HepG2 (cell line): ENCODE data around the gene NT5DC4. TPM values are rescaled to one million over a fixed set of nuclear protein-coding genes. Genes with fewer than 3 reads are reported as not detected.
A peak's percentile ranks its signal among the peaks of the same experiment; 100 is the strongest.

Source experiments
- CSRNP1 ChIP-seq: sonication (generic); formaldehyde crosslinking; IDR thresholded peaks from 2 replicates; pipeline ENCODE4 v1.8.1; 2023; ENCODE audit warnings: mild to moderate bottlenecking, missing genetic modification reagents
- CTCF ChIP-seq: sonication (generic); formaldehyde crosslinking; IDR thresholded peaks from 2 replicates; pipeline ENCODE4 v1.5.0; 2020; ENCODE audit warnings: mild to moderate bottlenecking, missing genetic modification reagents, moderate library complexity
- ELF1 ChIP-seq: sonication (generic); formaldehyde crosslinking; IDR thresholded peaks from 2 replicates; pipeline ENCODE4 v1.4.0; 2020; ENCODE audit warnings: missing genetic modification reagents
- ERF ChIP-seq: IDR thresholded peaks from 2 replicates; pipeline ENCODE4 v1.6.1; 2018; ENCODE audit warnings: missing biosample characterization, missing genetic modification reagents
- FLYWCH1 ChIP-seq: sonication (generic); formaldehyde crosslinking; IDR thresholded peaks from 2 replicates; pipeline ENCODE4 v1.8.1; 2023; ENCODE audit warnings: mild to moderate bottlenecking, missing genetic modification reagents
- HNRNPH1 ChIP-seq: fragments of 200-400 bp; formaldehyde crosslinking; optimal IDR thresholded peaks from 2 replicates; pipeline ENCODE3; 2017; ENCODE audit warnings: mild to moderate bottlenecking, low read depth, low read length
- JUN ChIP-seq: sonication (generic); formaldehyde crosslinking; IDR thresholded peaks from 2 replicates; pipeline ENCODE4 v1.4.0; 2020; ENCODE audit warnings: mild to moderate bottlenecking, missing genetic modification reagents
- KDM5B ChIP-seq: sonication (generic); formaldehyde crosslinking; IDR thresholded peaks from 2 replicates; pipeline ENCODE4 v1.4.0; 2020; ENCODE audit warnings: missing genetic modification reagents, mild to moderate bottlenecking, borderline replicate concordance
- KLF16 ChIP-seq, 2 experiments: sonication (generic) in 1 of 2; formaldehyde crosslinking in 1 of 2; IDR thresholded peaks; 2 replicates each; pipeline versions ENCODE4 v1.6.1 to v1.8.0; 2016 to 2023; ENCODE audit warnings: missing genetic modification reagents in 2 of 2, missing compliant biosample characterization in 1 of 2
- MLLT10 ChIP-seq: sonication (generic); formaldehyde crosslinking; IDR thresholded peaks from 2 replicates; pipeline ENCODE4 v1.4.0; 2020; ENCODE audit warnings: missing genetic modification reagents
- NAIF1 ChIP-seq: sonication (generic); formaldehyde crosslinking; IDR thresholded peaks from 2 replicates; pipeline ENCODE4 v1.5.0; 2020; ENCODE audit warnings: mild to moderate bottlenecking, missing genetic modification reagents, borderline replicate concordance
- RXRA ChIP-seq: sonication (generic); formaldehyde crosslinking; IDR thresholded peaks from 2 replicates; pipeline ENCODE4 v1.5.1; 2020; ENCODE audit warnings: missing genetic modification reagents
- STAG1 ChIP-seq: sonication (generic); formaldehyde crosslinking; IDR thresholded peaks from 2 replicates; pipeline ENCODE4 v1.4.0; 2020; ENCODE audit warnings: missing genetic modification reagents
- STAT5B ChIP-seq: sonication (generic); formaldehyde crosslinking; IDR thresholded peaks from 2 replicates; pipeline ENCODE4 v1.4.0; 2020; ENCODE audit warnings: missing genetic modification reagents
- TEF ChIP-seq: sonication (generic); formaldehyde crosslinking; IDR thresholded peaks from 2 replicates; pipeline ENCODE4 v1.5.0; 2020; ENCODE audit warnings: missing genetic modification reagents
- YEATS2 ChIP-seq: sonication (generic); formaldehyde crosslinking; IDR thresholded peaks from 2 replicates; pipeline ENCODE4 v1.4.0; 2020; ENCODE audit warnings: missing genetic modification reagents, borderline replicate concordance
- ZBTB7B ChIP-seq: sonication (generic); formaldehyde crosslinking; IDR thresholded peaks from 2 replicates; pipeline ENCODE4 v1.4.0; 2020; ENCODE audit warnings: missing genetic modification reagents
- ZIK1 ChIP-seq: sonication (generic); formaldehyde crosslinking; IDR thresholded peaks from 2 replicates; pipeline ENCODE4 v1.5.0; 2020; ENCODE audit warnings: mild to moderate bottlenecking, low read depth, missing genetic modification reagents, borderline replicate concordance
- ZNF292 ChIP-seq: sonication (generic); formaldehyde crosslinking; IDR thresholded peaks from 2 replicates; pipeline ENCODE4 v1.8.1; 2022; ENCODE audit warnings: mild to moderate bottlenecking, low read depth, missing genetic modification reagents, borderline replicate concordance
- ZNF329 ChIP-seq: sonication (generic); formaldehyde crosslinking; IDR thresholded peaks from 2 replicates; pipeline ENCODE4 v1.9.0; 2021; ENCODE audit warnings: low read depth, mild to moderate bottlenecking, missing genetic modification reagents
- ZNF501 ChIP-seq: sonication (generic); formaldehyde crosslinking; IDR thresholded peaks from 2 replicates; pipeline ENCODE4 v1.5.1; 2020; ENCODE audit warnings: mild to moderate bottlenecking, moderate library complexity, missing genetic modification reagents
- ZNF563 ChIP-seq: sonication (generic); formaldehyde crosslinking; IDR thresholded peaks from 2 replicates; pipeline ENCODE4 v1.8.0; 2022; ENCODE audit warnings: mild to moderate bottlenecking, moderate library complexity, missing genetic modification reagents
- ZNF564 ChIP-seq: sonication (generic); formaldehyde crosslinking; IDR thresholded peaks from 2 replicates; pipeline ENCODE4 v1.8.1; 2023; ENCODE audit warnings: mild to moderate bottlenecking, missing genetic modification reagents
- ZNF644 ChIP-seq: IDR thresholded peaks from 2 replicates; pipeline ENCODE4 v1.6.1; 2016; ENCODE audit warnings: low read depth
- ZNF770 ChIP-seq: sonication (generic); formaldehyde crosslinking; IDR thresholded peaks from 2 replicates; pipeline ENCODE4 v1.5.0; 2020; ENCODE audit warnings: mild to moderate bottlenecking, missing genetic modification reagents
- ZNF781 ChIP-seq: sonication (generic); formaldehyde crosslinking; IDR thresholded peaks from 2 replicates; pipeline ENCODE4 v1.5.1; 2020; ENCODE audit warnings: borderline replicate concordance, mild to moderate bottlenecking, missing genetic modification reagents; ENCODE audit errors: not compliant biosample characterization
- ZNF816 ChIP-seq: sonication (generic); formaldehyde crosslinking; IDR thresholded peaks from 2 replicates; pipeline ENCODE4 v1.8.0; 2022; ENCODE audit warnings: missing genetic modification reagents, mild to moderate bottlenecking, borderline replicate concordance
- polyA plus RNA-seq, 8 experiments: library from polyadenylated mRNA; depleted of rRNA in 3 of 8; stranded (reverse) in 7 of 8; unstranded in 1 of 8; fragments of >200 nt; fragmentation: Illumina TruSeq in 4 of 8; extraction: Trizol in 4 of 8; gene quantifications; 2 replicates each; pipeline versions ENCODE4 v1.2.1 to v1.2.3, GENCODE V29; 2011 to 2016; ENCODE audit warnings: low read depth in 4 of 8, missing spikeins in 1 of 8, mixed read lengths in 1 of 8; ENCODE audit not compliant: insufficient read depth in 1 of 8
- total RNA-seq, 5 experiments: library from RNA; depleted of rRNA; stranded (reverse); fragments of >200 nt; fragmentation: Illumina TruSeq; extraction: Trizol; gene quantifications; 2 replicates each; pipeline ENCODE4 v1.2.3, GENCODE V29; 2016; ENCODE audit warnings: low read depth in 1 of 5

NT5DC4 gene
- total and polyA plus RNA-seq, 2 of the 13 experiments (the other 11 are each of a cell fraction or from before 2014, with no cell fraction given): 0.04 to 4.2 TPM

- peak; percentile 33 for TF ChIP-seq CTCF (CRISPR knock-in tag)
- TF ChIP-seq YEATS2 (CRISPR knock-in tag): peak; percentile 81; the same call in 1 of the 2 replicates
- TF ChIP-seq CSRNP1 (CRISPR knock-in tag): no peak
- no peak for TF ChIP-seq MLLT10 (CRISPR knock-in tag)
- no peak for TF ChIP-seq ZNF563 (CRISPR knock-in tag)
- no peak; the same call in 1 of the 2 replicates for TF ChIP-seq ZNF292
- TF ChIP-seq STAG1: peak; percentile 18; the same call in 1 of the 2 replicates
- TF ChIP-seq ZNF770: no peak
- no peak for TF ChIP-seq ZBTB7B (CRISPR knock-in tag)
- TF ChIP-seq ZNF781 (CRISPR knock-in tag): no peak
- peak; percentile 80; the same call in 1 of the 2 replicates for TF ChIP-seq KDM5B (CRISPR knock-in tag)
- TF ChIP-seq STAT5B (CRISPR knock-in tag): no peak
- TF ChIP-seq FLYWCH1 (CRISPR knock-in tag): no peak
- peak; percentile 71 for TF ChIP-seq ZNF501 (CRISPR knock-in tag)
- TF ChIP-seq ZNF329 (CRISPR knock-in tag): no peak
- TF ChIP-seq RXRA: peak; percentile 94
- peak; percentile 59; the same call in 1 of the 2 replicates for TF ChIP-seq ZNF644 (CRISPR knock-in tag)
- peak; percentile 93 for TF ChIP-seq JUN (CRISPR knock-in tag)
- no peak for TF ChIP-seq NAIF1
- no peak for TF ChIP-seq TEF (CRISPR knock-in tag)
- TF ChIP-seq HNRNPH1: no peak
- TF ChIP-seq ZIK1 (CRISPR knock-in tag): no peak; the same call in 1 of the 2 replicates
- peak; percentile 77 for TF ChIP-seq ERF (CRISPR knock-in tag)
- TF ChIP-seq ELF1 (CRISPR knock-in tag): no peak
- TF ChIP-seq ZNF816: no peak
- TF ChIP-seq ZNF564 (CRISPR knock-in tag): no peak
- TF ChIP-seq KLF16 (CRISPR knock-in tag; IDR thresholded peaks at IDR 0.05): peak in 1 of 2 experiments; percentile 66; a peak in 2 of 4 replicates
Measured at GRCh38 chr2:112692495-112692911, 28.3 kb upstream of the NT5DC4 start (continued).
